ENCODE measurements around the gene GCGR. TPM values are rescaled to one million over a fixed set of nuclear protein-coding genes. Genes with fewer than 3 reads are reported as not detected.
A peak's percentile ranks its signal among the peaks of the same experiment; 100 is the strongest.

GCGR gene
- not detected for total RNA-seq
- not detected for polyA plus RNA-seq
- total RNA-seq: not detected

DNA sequence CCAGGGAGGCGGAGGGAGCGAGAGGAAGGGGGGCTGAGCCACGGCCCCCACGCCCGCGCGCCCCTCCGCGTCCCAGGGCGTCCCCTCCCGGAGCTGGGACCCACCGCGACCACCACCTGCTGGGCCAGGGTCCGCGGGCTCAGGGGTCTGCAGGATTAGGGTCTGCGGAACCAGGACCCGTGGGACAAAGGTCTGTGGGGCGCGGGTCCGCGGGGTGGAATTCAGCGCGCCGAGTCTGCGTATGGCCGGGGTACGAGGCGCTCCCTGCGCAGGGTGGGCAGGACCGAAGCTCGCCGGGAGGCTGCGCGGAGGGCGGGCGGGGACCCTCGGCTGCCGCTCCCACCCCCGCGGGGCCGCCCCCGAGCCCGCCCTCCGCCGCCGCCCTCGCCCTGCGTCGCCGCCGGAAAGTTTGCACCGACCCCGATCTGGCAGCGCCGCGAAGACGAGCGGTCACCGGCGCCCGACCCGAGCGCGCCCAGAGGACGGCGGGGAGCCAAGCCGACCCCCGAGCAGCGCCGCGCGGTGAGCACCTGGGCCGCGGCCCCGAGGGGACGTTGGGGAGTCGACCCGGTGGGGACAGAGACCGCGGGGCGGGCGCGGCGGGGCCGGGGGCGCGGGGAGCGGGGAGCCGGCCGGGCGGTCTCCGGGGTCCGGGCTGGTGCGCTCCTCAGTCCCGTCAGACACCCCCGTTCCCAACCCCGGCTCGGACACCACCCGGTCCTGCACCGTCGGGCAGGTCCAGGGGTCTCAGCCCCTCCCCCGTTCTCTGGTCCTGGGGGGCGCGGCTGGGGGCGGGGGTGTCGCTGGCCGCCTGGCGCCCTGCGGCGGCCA is at the start of gene GCGR:
TSS of gene GCGR (plus strand) at position 423 of the 831 bp plus-strand sequence. CDS start 4,869 bp downstream, outside the sequence.
- CTCF ChIA-PET: no interaction called here

DNA sequence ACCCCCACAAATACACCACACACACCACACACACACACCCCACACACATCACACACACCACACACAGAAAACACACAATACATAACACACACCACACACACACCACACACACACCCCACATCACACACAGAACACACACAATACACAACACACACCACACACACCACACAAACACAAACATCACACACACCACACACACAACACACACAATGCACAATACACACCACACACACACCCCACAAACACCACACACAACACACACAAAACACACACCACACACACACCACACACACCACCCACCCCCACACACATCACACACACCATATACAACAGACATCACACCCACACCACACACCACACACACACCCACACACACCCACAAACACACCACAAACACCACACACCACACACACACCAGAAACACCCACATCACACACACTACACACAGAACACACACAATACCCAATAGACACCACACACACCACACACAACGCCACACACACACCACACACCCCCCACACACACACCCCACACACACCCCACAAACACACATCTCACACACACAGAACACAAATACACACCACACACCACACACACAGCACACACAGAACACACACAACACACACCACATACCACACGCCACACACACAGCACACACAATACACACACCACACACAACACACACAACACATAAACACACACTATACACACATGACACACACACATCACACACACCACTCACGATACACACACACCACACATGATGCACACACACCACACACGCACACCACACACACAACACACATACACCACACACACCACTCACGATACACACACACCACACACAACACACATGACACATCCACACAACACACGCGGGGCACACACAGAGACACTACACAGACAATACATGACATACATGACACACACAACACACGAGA is 11.0 kb upstream of the GCGR start:
- Histone ChIP-seq H3K4me3 (ENCODE audit: low read length) (no peak overlapping the region), H3K4me1 (ENCODE audit: control insufficient read depth in 2 of 2, insufficient read depth in 2 of 2, low read length in 2 of 2) (no peaks in the 10 kb centered on the region), H3K9me3 (ENCODE audit: control insufficient read depth in 2 of 3, low read length in 3 of 3) (no peaks in the 10 kb centered on the region), H3K36me3 (ENCODE audit: control insufficient read depth in 2 of 3, insufficient read depth in 3 of 3, low read length in 3 of 3) (no peaks in the 10 kb centered on the region), H3K27me3 (ENCODE audit: control insufficient read depth in 2 of 2, insufficient read depth in 2 of 2, low read length in 2 of 2) (no peaks in the 10 kb centered on the region), H3K27ac (ENCODE audit: low read depth, low read length) (no peak overlapping the region)
- no peaks in the 10 kb centered on the region for H3K9me3 Mint-ChIP-seq
- ChIA-PET POLR2A (no interaction called here), CTCF (no interaction called here)
- DNase-seq: no peak
- H3K4me3 Mint-ChIP-seq: no peak overlapping the region
- no peak overlapping the region for H3K27ac Mint-ChIP-seq
- H3K36me3 Mint-ChIP-seq: no peaks in the 10 kb centered on the region
- H3K27me3 Mint-ChIP-seq: no peaks in the 10 kb centered on the region
- no peaks in the 10 kb centered on the region for H3K4me1 Mint-ChIP-seq
- intact Hi-C loops (cut with micrococcal nuclease): no loop called here
- ATAC-seq: no peak

More for the DNA sequence above, at the start of gene GCGR:
- no peak within 1 kb of the TSS for H3K27ac ChIP-seq (ENCODE audit: low read depth, low read length)
- H3K36me3 Mint-ChIP-seq: peaks cover 0 to 4% (median 0%) of the 10 kb centered on the region in 5 donors
- H3K27me3 Mint-ChIP-seq: peaks cover 31 to 55% (median 38%) of the 10 kb centered on the region in 5 donors
- H3K4me1 ChIP-seq (ENCODE audit: control insufficient read depth in 2 of 2, insufficient read depth in 2 of 2, low read length in 2 of 2): no peaks in the 10 kb centered on the region
- peaks cover 0 to 10% (median 0%) of the 10 kb centered on the region in 7 donors for H3K4me1 Mint-ChIP-seq
- intact Hi-C loops (cut with micrococcal nuclease): no loop called here
- H3K4me3 Mint-ChIP-seq: peak within 1 kb of the TSS in 5 of 10 donors; percentile 17 to 70 (median 47)
- no peaks in the 10 kb centered on the region for H3K9me3 ChIP-seq (ENCODE audit: control insufficient read depth in 2 of 3, low read length in 3 of 3)
- POLR2A ChIA-PET: no interaction called here
- H3K4me3 ChIP-seq (ENCODE audit: low read length): no peak within 1 kb of the TSS
- peak within 1 kb of the TSS in 1 of 9 donors; percentile 36 for H3K27ac Mint-ChIP-seq
- H3K9me3 Mint-ChIP-seq: peaks cover 0 to 3% (median 0%) of the 10 kb centered on the region in 11 donors
- H3K27me3 ChIP-seq (ENCODE audit: control insufficient read depth in 2 of 2, insufficient read depth in 2 of 2, low read length in 2 of 2): no peaks in the 10 kb centered on the region
- DNase-seq: no peak
- no peaks in the 10 kb centered on the region for H3K36me3 ChIP-seq (ENCODE audit: control insufficient read depth in 2 of 3, insufficient read depth in 3 of 3, low read length in 3 of 3)
- no peak for ATAC-seq

DNA sequence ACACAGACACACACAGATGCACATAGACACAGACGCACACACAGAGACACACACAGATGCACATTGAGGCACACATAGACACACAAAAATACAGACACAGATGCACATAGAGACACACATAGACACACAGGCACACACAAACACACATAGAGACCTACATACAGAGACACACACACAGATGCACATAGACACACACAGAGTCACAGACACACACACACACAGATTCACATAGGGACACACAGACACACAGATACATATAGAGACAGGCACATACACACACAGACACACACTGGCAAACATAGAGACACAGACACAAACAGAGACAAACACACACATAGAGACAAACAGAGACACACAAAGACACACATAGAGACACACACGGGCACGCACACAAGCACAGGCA is 9.9 kb upstream of the GCGR start:
- Histone ChIP-seq H3K4me1 (ENCODE audit: control insufficient read depth in 2 of 2, insufficient read depth in 2 of 2, low read length in 2 of 2) (no peaks in the 10 kb centered on the region), H3K4me3 (ENCODE audit: low read length) (no peak overlapping the region), H3K27me3 (ENCODE audit: control insufficient read depth in 2 of 2, insufficient read depth in 2 of 2, low read length in 2 of 2) (no peaks in the 10 kb centered on the region), H3K36me3 (ENCODE audit: control insufficient read depth in 2 of 3, insufficient read depth in 3 of 3, low read length in 3 of 3) (no peaks in the 10 kb centered on the region), H3K9me3 (ENCODE audit: control insufficient read depth in 2 of 3, low read length in 3 of 3) (no peaks in the 10 kb centered on the region), H3K27ac (ENCODE audit: low read depth, low read length) (no peak overlapping the region)
- no peaks in the 10 kb centered on the region for H3K4me1 Mint-ChIP-seq
- no peaks in the 10 kb centered on the region for H3K36me3 Mint-ChIP-seq
- no peaks in the 10 kb centered on the region for H3K9me3 Mint-ChIP-seq
- no peak for ATAC-seq
- DNase-seq: no peak
- ChIA-PET POLR2A (no interaction called here), CTCF (no interaction called here)
- peaks cover 0 to under 1% (median 0%) of the 10 kb centered on the region in 5 donors for H3K27me3 Mint-ChIP-seq
- no peak overlapping the region for H3K27ac Mint-ChIP-seq
- intact Hi-C loops (cut with micrococcal nuclease): no loop called here
- H3K4me3 Mint-ChIP-seq: no peak overlapping the region

DNA sequence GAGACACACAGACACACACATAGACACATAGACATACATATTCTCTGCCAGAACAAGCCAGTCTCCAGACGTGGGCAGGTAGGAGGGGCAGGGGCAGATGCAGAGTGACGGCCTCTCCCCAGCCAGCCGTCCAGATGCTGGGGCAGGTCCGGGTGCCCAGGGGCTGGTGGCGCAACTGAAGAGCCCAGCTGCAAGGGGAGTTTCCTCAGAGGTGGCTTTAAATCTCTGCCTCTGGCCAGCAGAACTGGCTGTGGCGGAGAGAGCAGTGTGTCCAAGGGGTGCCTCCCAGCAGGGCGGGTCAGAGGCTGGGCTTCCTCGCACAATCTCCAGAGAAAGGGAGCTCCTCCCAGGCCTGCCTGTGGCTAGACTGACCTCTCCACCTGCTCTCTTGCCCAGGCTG is 9.4 kb upstream of the GCGR start:
- ChIA-PET POLR2A (no interaction called here), CTCF (no interaction called here)
- no peak for DNase-seq
- no peak for ATAC-seq
- intact Hi-C loops (cut with micrococcal nuclease): no loop called here
- peaks cover 0 to 5% (median 3%) of the 10 kb centered on the region in 5 donors for H3K27me3 Mint-ChIP-seq
- H3K4me1 Mint-ChIP-seq: no peaks in the 10 kb centered on the region
- H3K36me3 Mint-ChIP-seq: no peaks in the 10 kb centered on the region
- H3K27ac Mint-ChIP-seq: no peak overlapping the region
- no peaks in the 10 kb centered on the region for H3K9me3 Mint-ChIP-seq
- H3K36me3 ChIP-seq (ENCODE audit: control insufficient read depth in 2 of 3, insufficient read depth in 3 of 3, low read length in 3 of 3): no peaks in the 10 kb centered on the region
- H3K27ac ChIP-seq (ENCODE audit: low read depth, low read length): no peak overlapping the region
- H3K4me3 ChIP-seq (ENCODE audit: low read length): no peak overlapping the region
- H3K4me3 Mint-ChIP-seq: no peak overlapping the region
- no peaks in the 10 kb centered on the region for H3K9me3 ChIP-seq (ENCODE audit: control insufficient read depth in 2 of 3, low read length in 3 of 3)
- H3K27me3 ChIP-seq (ENCODE audit: control insufficient read depth in 2 of 2, insufficient read depth in 2 of 2, low read length in 2 of 2): no peaks in the 10 kb centered on the region
- H3K4me1 ChIP-seq (ENCODE audit: control insufficient read depth in 2 of 2, insufficient read depth in 2 of 2, low read length in 2 of 2): no peaks in the 10 kb centered on the region

DNA sequence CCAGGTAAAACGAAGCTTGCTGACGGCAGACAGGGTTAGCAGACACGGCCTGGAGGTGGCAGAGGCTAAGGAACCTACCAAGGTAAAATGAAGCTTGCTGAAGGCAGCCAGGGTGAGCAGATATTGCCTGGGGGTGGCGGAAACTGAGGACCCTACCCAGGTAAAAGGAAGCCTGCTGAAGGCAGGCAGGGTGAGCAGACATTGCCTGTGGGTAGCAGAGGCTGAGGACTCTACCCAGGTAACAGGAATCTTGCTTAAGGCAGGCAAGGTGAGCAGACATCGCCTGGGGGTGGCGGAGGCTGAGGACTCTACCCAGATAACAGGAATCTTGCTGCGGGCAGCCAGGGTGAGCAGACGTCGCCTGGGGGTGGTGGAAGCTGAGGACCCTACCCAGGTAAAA is 2.6 kb upstream of the GCGR start:
- Histone ChIP-seq H3K4me3 (ENCODE audit: low read length) (no peak overlapping the region), H3K9me3 (ENCODE audit: control insufficient read depth in 2 of 3, low read length in 3 of 3) (no peaks in the 10 kb centered on the region), H3K4me1 (ENCODE audit: control insufficient read depth in 2 of 2, insufficient read depth in 2 of 2, low read length in 2 of 2) (no peaks in the 10 kb centered on the region), H3K27ac (ENCODE audit: low read depth, low read length) (no peak overlapping the region), H3K36me3 (ENCODE audit: control insufficient read depth in 2 of 3, insufficient read depth in 3 of 3, low read length in 3 of 3) (no peaks in the 10 kb centered on the region), H3K27me3 (ENCODE audit: control insufficient read depth in 2 of 2, insufficient read depth in 2 of 2, low read length in 2 of 2) (no peaks in the 10 kb centered on the region)
- no peak for ATAC-seq
- intact Hi-C loops (cut with micrococcal nuclease): no loop called here
- peaks cover 0 to 10% (median 0%) of the 10 kb centered on the region in 7 donors for H3K4me1 Mint-ChIP-seq
- CTCF ChIA-PET: no interaction called here
- peaks cover 0 to 3% (median 0%) of the 10 kb centered on the region in 11 donors for H3K9me3 Mint-ChIP-seq
- peaks cover 0 to 4% (median 0%) of the 10 kb centered on the region in 5 donors for H3K36me3 Mint-ChIP-seq
- no peak for DNase-seq
- peaks cover 30 to 52% (median 36%) of the 10 kb centered on the region in 5 donors for H3K27me3 Mint-ChIP-seq
- no peak overlapping the region for H3K4me3 Mint-ChIP-seq
- POLR2A ChIA-PET: no interaction called here
- H3K27ac Mint-ChIP-seq: no peak overlapping the region

DNA sequence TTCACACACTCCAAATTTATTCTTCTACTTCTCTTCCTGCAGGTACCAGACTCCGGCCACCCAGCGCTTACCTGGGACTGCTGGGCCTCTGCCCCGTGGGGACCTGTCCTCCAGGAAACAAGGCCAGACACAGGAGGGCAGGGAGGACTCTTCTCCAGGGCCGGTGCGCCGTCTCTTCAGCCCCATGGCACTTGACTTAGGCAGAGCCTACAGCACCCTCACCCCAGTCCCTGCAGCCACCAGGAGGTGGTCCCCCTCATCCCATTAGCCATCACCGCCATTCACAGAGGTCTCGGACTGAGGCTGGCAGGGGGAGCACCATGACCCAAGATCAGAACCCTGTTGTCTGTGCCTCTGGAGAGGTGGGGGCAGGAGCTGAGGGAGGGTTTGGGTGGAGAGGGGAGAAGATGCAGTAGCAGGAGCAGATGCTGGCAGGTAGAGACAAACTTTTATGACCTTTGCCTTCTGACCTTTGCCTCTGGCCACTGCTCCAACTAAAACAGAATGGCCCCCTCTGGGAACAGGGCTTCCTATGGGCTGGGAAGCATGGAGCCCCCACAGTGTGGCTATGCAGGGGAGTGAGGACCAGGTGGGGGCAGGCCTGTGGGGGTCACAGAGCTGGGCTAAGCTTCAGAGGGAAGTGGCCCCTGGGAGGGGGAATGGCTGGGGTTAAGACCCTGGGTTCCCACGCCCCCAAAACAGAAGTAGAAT is 1.7 kb upstream of the GCGR start:
- CTCF ChIA-PET: no interaction called here
- no peaks in the 10 kb centered on the region for H3K36me3 ChIP-seq (ENCODE audit: control insufficient read depth in 2 of 3, insufficient read depth in 3 of 3, low read length in 3 of 3)
- no peak overlapping the region for H3K27ac Mint-ChIP-seq
- DNase-seq (no peak), ATAC-seq (no peak)
- peak overlapping the region in 2 of 10 donors; percentile 12 to 41 for H3K4me3 Mint-ChIP-seq
- no peaks in the 10 kb centered on the region for H3K4me1 ChIP-seq (ENCODE audit: control insufficient read depth in 2 of 2, insufficient read depth in 2 of 2, low read length in 2 of 2)
- intact Hi-C loops (cut with micrococcal nuclease): no loop called here
- H3K4me1 Mint-ChIP-seq: peaks cover 0 to 10% (median 0%) of the 10 kb centered on the region in 7 donors
- H3K27ac ChIP-seq (ENCODE audit: low read depth, low read length): no peak overlapping the region
- POLR2A ChIA-PET: no interaction called here
- H3K36me3 Mint-ChIP-seq: peaks cover 0 to 4% (median 0%) of the 10 kb centered on the region in 5 donors
- no peaks in the 10 kb centered on the region for H3K9me3 ChIP-seq (ENCODE audit: control insufficient read depth in 2 of 3, low read length in 3 of 3)
- no peak overlapping the region for H3K4me3 ChIP-seq (ENCODE audit: low read length)
- H3K9me3 Mint-ChIP-seq: peaks cover 0 to 3% (median 0%) of the 10 kb centered on the region in 11 donors
- H3K27me3 ChIP-seq (ENCODE audit: control insufficient read depth in 2 of 2, insufficient read depth in 2 of 2, low read length in 2 of 2): no peaks in the 10 kb centered on the region
- H3K27me3 Mint-ChIP-seq: peaks cover 30 to 55% (median 36%) of the 10 kb centered on the region in 5 donors

All from naive thymus-derived CD4-positive, alpha-beta T cell (primary cell).